DLD1 (cell line): ENCODE measurements around the gene RAP1B.

Source experiments
- in situ Hi-C: cut with HindIII; loops from 2 replicates; pipeline ENCODE4 v1.10.0; 2017; ENCODE audit warnings: low sequenced_read_pairs

RAP1B gene

DNA sequence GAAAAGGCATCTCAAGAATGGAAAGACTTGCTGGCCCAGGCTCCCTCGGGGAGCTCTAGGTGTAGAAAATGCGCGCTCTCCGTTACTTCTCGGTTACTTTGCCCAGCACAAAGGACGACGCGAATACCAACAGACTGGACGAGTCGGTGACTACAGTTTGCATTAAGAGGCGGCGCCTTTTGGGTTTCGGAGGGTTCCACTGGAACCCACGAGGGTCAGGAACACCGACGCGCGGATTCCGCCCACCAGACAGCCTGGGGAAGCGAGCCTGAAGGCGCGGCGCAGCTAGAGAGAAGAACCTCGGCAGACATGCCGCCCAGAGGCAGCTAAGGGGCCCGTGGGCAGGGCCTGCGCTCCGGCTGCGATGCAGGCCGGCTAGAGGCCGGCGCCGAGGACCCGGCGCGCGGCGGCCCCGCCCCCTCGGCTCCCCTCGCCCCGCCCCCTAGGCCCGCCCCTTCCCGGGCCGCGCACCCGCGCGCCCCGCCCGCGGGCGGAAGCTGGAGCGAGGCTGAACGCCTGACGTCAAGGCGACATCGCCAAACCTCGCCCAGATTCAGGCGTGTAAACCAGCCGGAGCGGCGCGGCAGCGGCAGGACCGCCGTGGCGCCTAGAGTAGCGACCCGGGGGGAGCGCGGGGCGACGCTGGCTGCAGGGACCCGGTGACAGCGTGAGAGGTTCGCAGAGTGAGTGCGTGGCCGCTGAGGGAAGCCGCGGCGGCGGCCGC, at the start of gene RAP1B:
Gene RAP1B (plus strand): TSS at position 530 of the 724 bp plus-strand sequence. CDS start 37,826 bp downstream, outside the sequence.
- in situ Hi-C loops = no loop called here

DNA sequence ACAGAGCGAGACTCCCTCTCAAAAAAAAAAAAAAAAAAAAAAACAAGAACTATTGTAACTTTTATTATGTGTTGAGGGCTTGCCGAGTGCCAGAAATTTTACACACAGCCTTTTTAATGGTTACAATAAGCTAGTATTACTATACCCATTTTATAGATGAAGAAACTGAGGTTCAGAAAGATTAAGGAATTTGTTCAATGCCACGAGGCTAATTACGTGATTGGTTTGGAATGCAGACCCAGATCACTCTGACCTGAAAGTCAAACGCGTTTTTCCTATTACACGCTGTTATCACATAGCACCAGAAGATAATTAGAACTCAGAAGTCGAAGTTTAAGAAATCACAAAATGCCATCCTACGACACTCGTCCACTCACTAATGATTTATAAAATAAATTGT, 48.9 kb upstream of the RAP1B start:
- in situ Hi-C loops = no loop called here

DNA sequence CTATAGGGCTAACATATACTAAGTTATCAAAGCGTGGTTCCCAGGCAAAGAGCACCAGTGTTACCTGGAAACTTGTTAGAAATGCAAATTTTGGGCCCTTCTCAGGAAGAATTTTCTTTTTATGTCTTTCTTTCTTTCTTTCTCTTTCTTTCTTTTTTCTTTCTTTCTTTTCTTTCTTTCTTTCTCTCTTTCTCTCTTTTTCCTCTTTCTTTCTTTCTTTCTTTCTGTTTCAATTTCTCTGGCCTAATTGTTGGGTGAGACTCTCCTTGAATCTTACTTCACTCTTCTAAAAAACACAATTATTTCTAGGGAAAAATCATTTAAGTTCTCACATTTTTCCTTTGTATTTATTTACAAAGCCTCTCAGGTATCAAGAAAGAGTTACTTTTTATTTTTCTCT, 46.5 kb upstream of the RAP1B start:
- in situ Hi-C loops = no loop called here

DNA sequence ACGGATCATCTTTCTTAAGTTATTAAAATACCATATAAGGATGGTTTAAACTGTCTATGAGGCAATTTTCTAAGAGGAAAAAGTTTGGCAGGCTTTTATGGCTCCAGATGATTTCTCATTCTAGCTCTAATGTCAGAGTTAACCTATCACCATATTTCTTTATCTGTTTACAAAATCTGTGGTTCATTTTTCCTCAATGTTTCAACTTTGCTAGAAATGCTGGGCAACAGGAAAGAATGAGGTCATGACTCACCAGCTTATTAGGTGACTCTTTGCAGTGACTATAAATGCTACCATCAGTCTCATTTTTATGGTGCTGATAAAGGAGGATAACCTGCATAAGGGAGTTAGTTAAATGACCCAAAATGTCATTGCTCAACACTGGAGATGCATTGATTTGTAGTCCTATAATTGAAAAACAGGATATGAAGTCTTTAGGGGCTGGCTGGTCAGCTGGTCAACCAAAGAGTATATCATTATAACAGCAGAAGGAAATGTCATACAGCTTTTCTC, 45.3 kb upstream of the RAP1B start:
- in situ Hi-C loops = no loop called here

DNA sequence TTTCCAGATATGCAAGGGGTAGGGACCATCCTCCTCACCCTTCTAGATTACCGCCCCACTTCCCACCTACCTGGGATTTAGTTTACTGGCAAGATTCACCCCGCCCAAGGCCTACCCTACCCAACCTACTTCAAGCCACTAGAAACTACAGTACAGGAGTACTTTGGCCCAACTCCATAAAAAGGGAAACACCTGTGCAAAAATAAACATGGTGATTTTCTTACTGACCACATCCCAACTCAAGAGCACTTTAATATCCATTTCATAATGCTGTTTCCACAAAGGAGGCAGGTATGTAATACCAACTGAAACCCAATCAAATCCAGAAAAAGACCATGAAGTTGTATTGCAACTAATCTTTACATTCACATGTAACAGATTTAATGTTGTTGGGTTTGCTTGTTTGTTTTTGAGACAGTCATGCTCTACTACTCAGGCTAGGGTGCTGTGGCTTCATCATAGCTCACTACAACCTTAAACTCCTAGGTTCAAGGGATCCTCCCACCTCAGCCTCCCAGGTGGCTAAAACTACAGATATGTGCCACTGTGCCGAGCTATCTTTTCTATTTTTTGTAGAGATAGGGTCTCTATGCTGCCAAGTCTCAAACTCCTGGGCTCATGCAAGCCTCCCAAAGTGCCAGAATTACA, 41.7 kb upstream of the RAP1B start:
- in situ Hi-C loops = no loop called here

DNA sequence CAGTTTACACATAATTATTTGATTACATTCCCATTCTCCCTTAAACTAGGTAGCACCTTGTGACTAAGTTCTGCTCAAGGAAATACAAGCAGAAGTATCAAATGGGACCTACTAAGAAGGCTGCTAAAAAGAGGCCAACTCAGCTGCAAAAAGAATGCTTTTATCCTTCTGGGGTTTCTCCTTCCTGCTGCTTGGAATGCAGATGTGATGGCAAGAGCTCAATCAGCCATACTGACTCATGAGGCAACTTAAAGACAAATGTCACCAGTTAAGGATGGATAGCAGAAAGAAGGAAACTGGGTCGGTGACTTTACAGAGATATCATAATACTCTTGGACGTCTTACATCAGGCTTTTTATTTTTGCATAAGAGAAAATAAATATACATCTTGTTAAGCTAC, 38.0 kb upstream of the RAP1B start:
- in situ Hi-C loops = no loop called here

DNA sequence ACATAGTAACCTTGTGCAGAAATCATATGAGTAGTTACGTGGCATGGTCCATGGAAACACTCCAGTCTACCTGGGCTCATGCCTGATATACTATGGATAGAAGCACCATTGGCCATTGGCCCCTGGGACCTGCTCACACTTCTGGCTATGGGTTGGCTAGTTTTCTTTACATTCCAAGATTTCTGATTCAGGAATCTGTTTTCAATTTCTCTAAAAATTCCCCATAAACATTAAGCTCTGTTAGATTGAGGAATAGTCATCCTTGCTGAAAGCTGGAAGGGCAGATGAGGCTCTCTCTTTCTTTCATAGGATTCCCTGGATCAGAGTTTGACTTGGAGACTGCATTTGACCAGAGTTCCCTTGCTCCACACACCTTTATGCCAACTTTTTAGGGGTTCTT, 37.3 kb upstream of the RAP1B start:
- in situ Hi-C loops = no loop called here

DNA sequence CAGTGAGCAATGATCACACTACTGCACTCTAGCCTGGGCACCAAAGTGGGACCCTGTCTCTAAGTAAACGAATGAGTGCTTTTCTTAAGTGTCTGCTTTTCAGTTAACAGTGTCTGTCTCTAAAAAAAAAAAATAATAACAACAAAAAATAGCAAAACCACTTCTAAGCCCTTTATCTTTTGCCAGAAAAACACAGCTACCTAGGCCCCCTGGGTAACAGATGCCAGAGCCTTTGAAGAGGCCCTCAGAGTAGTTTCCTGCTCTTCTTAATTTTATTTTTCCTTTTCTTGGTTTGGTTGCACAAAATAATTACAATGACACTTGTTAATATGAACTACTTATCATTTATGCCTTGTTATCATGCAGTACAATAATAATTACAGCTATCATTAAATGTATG, 32.8 kb upstream of the RAP1B start:
- in situ Hi-C loops = no loop called here

DNA sequence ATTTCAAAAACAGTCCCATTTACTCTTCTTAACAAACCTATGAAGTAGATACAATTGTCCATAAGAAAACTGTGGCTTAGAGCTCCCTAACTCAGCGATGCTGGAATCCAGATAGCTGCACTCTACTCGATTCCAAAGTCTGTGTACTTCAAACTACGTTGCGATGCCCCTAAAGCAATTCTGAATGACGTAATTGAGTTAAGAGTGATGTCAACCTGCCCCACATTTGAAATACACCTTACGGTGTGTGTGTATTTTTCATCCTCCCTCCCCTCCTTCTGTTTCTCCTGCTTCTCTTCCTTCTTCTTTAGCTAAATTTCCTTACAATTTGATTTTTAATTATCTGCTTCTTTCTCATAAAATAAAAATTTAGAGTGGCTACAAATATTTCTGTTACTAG, 31.9 kb upstream of the RAP1B start:
- in situ Hi-C loops = no loop called here

DNA sequence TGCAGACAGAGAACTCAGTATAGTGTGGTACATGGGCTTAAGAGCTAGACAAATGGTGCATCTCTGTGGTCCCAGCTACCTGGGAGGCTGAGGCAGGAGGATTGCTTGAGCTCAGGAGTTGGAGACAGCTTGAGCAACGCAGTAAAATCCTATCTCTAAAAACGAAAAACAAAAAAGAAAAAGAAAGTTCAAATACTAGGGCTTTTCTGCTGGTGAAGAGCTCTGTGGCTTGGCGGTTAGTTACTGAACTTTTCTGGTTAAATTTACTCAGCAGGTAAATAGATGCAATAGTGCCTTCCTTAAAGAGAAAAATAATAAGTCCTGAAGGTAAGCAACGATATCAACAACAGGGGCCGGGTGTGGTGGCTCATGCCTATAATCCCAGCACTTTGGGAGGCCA, 31.4 kb upstream of the RAP1B start:
- in situ Hi-C loops = no loop called here

DNA sequence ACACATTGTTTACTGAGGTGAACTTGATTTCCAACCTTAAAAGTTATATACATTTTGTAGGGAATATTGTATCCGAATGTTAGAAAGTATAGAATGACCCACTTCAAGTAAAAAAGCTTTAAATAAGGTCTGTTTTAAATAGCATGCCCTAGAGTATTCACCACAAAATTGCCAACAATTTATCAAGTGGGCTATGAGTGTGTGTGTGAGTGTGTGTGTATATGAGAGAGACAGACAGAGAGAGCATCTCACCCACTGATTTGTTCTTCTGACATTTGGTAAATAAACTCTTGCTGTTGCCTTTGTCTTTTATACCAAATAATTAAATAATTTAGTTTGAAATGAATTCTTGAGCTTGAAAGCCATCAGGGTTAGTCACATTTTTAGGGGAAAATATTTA, 29.8 kb upstream of the RAP1B start:
- in situ Hi-C loops = no loop called here

DNA sequence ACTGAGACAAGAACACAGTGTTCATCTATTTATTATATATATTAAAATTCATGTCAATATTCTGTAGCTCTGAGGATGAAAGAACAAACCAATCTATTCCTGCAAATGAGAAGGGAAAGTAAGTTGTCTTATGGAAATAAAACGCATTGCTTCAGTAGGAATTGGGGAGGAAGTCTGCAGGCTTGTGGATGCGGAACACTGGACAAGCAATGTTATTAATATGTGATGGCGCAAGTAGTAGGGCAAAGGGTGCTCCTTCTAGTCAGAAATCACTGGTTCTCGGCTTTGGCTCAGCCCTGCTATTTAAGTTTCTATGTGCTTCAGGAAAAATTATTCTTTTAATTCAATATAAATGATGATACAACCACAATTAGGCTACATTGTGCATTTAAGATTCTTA, 28.8 kb upstream of the RAP1B start:
- in situ Hi-C loops = no loop called here

DNA sequence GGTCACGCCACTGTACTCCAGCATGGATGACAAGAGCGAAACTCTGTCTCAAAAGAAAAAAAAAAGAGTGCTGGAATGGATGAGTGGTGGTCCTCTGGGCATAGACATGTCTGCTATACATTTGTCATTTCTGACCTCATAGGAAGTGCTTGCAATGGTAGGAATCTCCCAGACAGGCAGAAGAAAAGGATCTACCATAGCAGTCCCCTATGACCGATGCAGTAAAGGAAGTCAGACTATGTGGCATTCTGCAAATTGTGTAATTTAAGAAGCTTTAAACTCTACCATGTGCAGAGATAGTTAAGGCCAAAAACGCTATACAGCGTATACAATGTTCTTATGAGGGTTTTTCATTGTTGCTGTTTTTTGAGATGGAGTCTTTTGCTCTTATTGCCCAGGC, 24.7 kb upstream of the RAP1B start:
- in situ Hi-C loops = no loop called here

DNA sequence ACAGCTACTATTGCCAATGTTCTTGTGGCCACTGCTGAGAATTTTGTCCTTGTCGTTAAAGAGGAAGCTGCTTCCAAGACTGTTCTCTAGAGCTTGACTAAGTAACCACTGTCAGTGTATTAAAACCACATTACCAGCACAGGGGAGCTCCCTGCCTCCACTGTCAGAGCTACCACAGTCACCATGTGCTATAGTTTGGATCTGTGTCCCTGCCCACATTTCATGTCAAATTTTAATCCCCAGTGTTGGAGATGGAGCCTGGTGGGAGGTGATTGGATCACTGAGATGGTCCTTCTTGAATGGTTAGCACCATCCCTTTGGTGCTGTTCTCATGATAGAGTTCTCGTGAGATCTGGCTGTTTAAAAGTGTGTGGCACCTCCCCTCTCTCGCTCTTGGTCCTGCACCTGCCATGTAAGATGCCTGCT, 23.2 kb upstream of the RAP1B start:
- in situ Hi-C loops = no loop called here

DNA sequence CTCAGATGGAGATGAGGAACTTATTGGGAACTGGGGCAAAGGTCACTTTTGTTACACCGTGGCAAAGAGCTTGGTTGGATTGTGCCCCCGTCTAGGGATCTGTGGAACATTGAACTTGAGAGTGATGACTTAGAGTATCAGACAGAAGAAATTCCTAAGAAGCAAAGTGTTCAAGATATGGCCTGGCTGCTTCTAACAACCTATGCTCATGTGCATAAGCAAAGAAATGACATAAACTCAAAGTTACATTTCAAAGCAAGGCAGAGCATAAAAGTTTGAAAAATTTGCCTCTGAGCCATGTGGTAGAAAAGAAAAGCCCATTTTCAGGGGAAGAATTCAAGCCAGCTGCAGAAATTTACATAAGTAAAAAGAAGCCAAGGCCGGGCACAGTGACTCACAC, 21.5 kb upstream of the RAP1B start:
- in situ Hi-C loops = no loop called here

DNA sequence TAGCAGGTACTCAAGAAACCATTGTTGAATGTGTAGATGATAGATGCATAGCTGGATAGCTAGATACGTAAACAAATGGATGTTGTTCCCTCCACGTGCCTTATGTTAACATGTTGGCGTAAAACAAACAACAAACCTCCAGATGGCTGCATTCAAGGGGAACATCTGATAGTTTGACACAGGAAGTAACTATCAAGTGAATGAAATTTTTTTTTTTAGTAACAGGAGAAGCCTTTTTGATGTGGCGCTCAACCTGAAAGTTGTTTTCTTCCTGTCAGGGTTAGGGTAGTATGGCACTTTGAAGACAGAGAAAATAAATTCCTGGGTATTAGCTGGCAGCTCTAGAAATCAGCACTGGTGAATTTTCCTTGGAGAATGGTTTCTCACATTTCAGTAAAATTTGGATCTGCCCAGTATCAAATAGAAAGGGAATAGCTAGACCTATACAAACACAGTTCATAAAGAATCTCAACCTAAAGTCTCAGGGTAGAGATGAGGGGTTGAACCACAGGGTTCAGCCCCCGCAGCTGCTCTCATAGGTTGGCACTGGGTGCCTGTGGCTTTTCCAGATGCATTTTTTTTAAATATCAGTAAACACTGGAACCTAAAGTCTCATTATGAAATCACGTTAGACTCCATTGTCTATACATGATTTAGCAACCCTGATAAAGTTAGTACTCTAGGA, 18.8 kb upstream of the RAP1B start:
- in situ Hi-C loops = no loop called here

DNA sequence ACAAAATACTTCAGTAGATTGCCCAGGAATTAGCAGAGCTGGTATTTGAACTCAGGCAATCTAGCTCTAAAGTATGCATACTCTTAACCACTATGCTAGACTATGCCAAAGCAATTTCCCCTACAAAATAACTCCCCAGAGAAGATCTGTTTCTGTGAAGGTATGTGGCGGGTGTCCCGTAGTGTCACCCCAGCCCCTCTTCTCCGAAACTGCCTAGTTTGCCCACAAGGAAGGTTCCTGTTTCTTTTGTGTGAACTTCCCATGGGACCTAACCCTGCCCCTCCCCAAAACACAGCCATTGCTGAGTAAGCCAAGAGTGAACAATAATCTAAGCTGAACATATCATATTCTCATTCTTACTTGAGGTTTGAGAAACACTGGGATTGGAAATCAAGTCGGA, 15.5 kb upstream of the RAP1B start:
- in situ Hi-C loops = no loop called here

DNA sequence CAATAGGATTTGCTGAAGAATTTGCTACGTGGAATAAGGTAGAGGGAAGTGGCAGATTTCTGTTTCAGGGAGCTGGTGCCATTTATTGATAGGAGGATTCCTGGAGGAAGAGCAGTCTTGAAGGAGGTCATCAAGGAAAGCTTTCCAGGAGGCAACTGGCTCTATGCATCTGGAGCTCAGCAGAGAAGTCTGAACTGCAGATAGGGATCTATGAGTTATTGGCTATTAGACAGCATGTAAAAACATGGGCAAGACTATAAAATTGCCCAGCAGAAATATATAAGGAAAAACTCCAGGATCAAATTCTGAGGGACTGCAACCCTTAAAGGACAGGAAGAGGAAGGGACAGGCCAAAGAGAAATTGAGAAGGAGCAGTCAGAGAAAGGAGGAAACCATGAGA, 8.9 kb upstream of the RAP1B start:
- in situ Hi-C loops = no loop called here

DNA sequence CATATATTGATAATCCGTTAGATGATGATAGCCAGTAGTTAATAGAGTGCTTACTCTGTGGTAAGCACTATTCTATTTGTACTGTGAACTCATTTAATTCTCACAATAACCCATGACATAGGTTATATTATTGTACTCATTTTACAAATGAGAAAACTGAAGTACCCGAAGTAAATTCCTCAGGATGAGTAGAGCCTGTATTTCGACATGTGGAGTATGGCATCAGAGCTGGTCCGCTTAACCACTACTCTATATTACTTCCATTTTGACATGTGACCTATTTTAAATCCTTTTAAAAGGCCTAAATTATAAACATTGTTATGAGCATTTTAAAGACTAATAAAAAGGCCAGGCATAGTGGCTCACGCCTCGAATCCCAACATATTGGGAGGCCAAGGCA, 8.0 kb upstream of the RAP1B start:
- in situ Hi-C loops = no loop called here

DNA sequence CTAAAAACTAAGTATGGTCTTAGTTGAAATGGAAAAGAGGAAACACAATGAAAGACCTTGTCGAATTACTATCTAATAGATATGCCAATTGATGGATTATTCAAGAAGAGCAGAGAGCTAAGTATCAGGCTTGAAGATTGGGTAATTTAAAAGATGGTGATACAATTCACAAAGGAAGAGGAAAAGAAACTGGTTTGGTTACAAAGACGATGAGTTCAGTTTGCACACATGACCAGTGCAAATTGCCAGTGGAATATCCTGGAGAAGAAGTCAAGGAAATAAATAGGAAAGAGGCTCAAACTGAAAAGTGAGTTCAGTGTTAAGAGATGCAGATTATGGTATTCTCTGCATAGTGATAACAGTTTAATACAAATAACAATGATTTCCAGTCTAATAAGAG, 2.5 kb upstream of the RAP1B start:
- in situ Hi-C loops = no loop called here

DNA sequence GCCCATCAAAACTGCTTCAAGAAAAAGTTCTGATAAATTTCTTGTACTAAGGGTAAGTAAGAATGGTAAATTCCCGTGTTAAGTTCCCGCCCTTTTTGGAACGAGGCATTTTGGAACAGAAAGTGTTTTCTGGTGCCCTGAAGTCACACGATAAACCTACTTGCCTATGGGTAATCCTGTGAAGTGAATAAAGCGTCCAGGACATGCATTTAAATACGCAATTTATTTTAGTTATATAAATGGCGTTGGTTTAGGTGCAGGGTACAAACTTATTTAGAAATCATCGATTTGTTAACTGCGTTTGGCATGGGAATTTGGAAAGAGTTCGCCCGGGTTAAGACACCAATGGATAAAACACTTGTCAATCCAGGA, 715 bp upstream of the RAP1B start:
- in situ Hi-C loops = no loop called here
